Naive B cell (primary cell): Measurements from ENCODE around the gene NANOS1. TPM values are rescaled to one million over a fixed set of nuclear protein-coding genes. Genes with fewer than 3 reads are reported as not detected.

Experiments used
- ATAC-seq, 2 donors: fragments of 150-1000 bp; cut with Tn5 transposase; 2 replicates each; pipeline ENCODE4 v1.10.0; 2021; ENCODE audit warnings: low read depth in 2 of 2, mild to moderate bottlenecking in 2 of 2, moderate library complexity in 2 of 2
- DNase-seq: peaks from one replicate; pipeline ENCODE4 v3.0.0; 2022
- H3K27ac Mint-ChIP-seq, 6 donors: one replicate each; pipeline ENCODE4 v1.8.0; 2020 to 2022; ENCODE audit warnings: mild to moderate bottlenecking in 6 of 6, mixed read lengths in 6 of 6, moderate library complexity in 5 of 6, inconsistent platforms in 2 of 6
- H3K27me3 Mint-ChIP-seq, 3 donors: one replicate each; pipeline ENCODE4 v1.8.0; 2021 to 2022; ENCODE audit warnings: mixed read lengths in 3 of 3, mild to moderate bottlenecking in 1 of 3
- H3K36me3 Mint-ChIP-seq, 2 donors: one replicate each; pipeline ENCODE4 v1.8.0; 2020 to 2022; ENCODE audit warnings: mixed read lengths in 2 of 2, inconsistent platforms in 1 of 2, mild to moderate bottlenecking in 1 of 2
- H3K4me1 Mint-ChIP-seq, 3 donors: one replicate each; pipeline ENCODE4 v1.8.0; 2020 to 2022; ENCODE audit warnings: mixed read lengths in 3 of 3, inconsistent platforms in 1 of 3, mild to moderate bottlenecking in 1 of 3, moderate library complexity in 1 of 3
- H3K4me3 Mint-ChIP-seq, 8 donors: one replicate each; pipeline ENCODE4 v1.8.0; 2020 to 2022; ENCODE audit warnings: mild to moderate bottlenecking in 8 of 8, mixed read lengths in 8 of 8, moderate library complexity in 8 of 8, inconsistent platforms in 2 of 8
- H3K9me3 Mint-ChIP-seq, 7 donors: one replicate each; pipeline ENCODE4 v1.8.0; 2020 to 2022; ENCODE audit warnings: mixed read lengths in 7 of 7, mild to moderate bottlenecking in 5 of 7, inconsistent platforms in 2 of 7, moderate library complexity in 1 of 7
- polyA plus RNA-seq, 6 donors: library from polyadenylated mRNA; unstranded; fragments of 300-500 nt; fragmentation: Illumina TruSeq; gene quantifications; one replicate each; pipeline ENCODE4 v1.2.3, GENCODE V29; 2021; ENCODE audit warnings: low read depth in 6 of 6

The NANOS1 gene
- polyA plus RNA-seq, 6 donors from 2014 or later, result not detected

- H3K27me3 Mint-ChIP-seq, result peaks cover 10 to 34% (median 25%) of the 10 kb centered on the region in 3 donors
- H3K9me3 Mint-ChIP-seq, result peaks cover 0 to 1% (median 0%) of the 10 kb centered on the region in 7 donors
- H3K27ac Mint-ChIP-seq, result no peak overlapping the region
- no peak overlapping the region for H3K4me3 Mint-ChIP-seq
- no peaks in the 10 kb centered on the region for H3K36me3 Mint-ChIP-seq
- DNase-seq (no peak), ATAC-seq (no peak)
- H3K4me1 Mint-ChIP-seq, result no peaks in the 10 kb centered on the region
Measured at GRCh38 chr10:118995739-118996138, 33.8 kb upstream of the NANOS1 start.

- ATAC-seq (no peak), DNase-seq (no peak)
- Mint-ChIP-seq H3K36me3 (peaks cover 0 to 7% of the 10 kb centered on the region in 2 donors), H3K4me3 (no peak overlapping the region), H3K4me1 (no peaks in the 10 kb centered on the region), H3K27me3 (peaks cover 16 to 43% (median 36%) of the 10 kb centered on the region in 3 donors), H3K9me3 (peaks cover 0 to 5% (median 1%) of the 10 kb centered on the region in 7 donors), H3K27ac (no peak overlapping the region)
Measured at GRCh38 chr10:118997379-118997778, 32.1 kb upstream of the NANOS1 start.

GRCh38 chr10:118998183-118998582 is 31.3 kb upstream of the NANOS1 start:
- Mint-ChIP-seq H3K4me1 (no peaks in the 10 kb centered on the region), H3K27me3 (peaks cover 14 to 38% (median 37%) of the 10 kb centered on the region in 3 donors), H3K9me3 (peaks cover 0 to 5% (median 1%) of the 10 kb centered on the region in 7 donors), H3K27ac (no peak overlapping the region), H3K4me3 (no peak overlapping the region), H3K36me3 (peaks cover 0 to 7% of the 10 kb centered on the region in 2 donors)
- DNase-seq (no peak), ATAC-seq (no peak)

GRCh38 chr10:119001717-119002500 is 27.6 kb upstream of the NANOS1 start:
- Mint-ChIP-seq H3K27ac (peak overlapping the region in 2 of 6 donors; percentile 2 to 28), H3K36me3 (peaks cover 0 to 7% of the 10 kb centered on the region in 2 donors), H3K9me3 (peaks cover 0 to 5% (median 1%) of the 10 kb centered on the region in 7 donors), H3K4me1 (no peaks in the 10 kb centered on the region), H3K27me3 (peaks cover 15 to 64% (median 59%) of the 10 kb centered on the region in 3 donors), H3K4me3 (no peak overlapping the region)
- DNase-seq, result no peak
- no peak for ATAC-seq

- Mint-ChIP-seq H3K9me3 (peaks cover 0 to 5% (median 2%) of the 10 kb centered on the region in 7 donors), H3K4me1 (no peaks in the 10 kb centered on the region), H3K36me3 (peaks cover 0 to 8% of the 10 kb centered on the region in 2 donors), H3K4me3 (no peak overlapping the region), H3K27ac (no peak overlapping the region), H3K27me3 (peaks cover 23 to 64% (median 61%) of the 10 kb centered on the region in 3 donors)
- DNase-seq (no peak), ATAC-seq (no peak)
Measured at GRCh38 chr10:119003572-119004289, 25.8 kb upstream of the NANOS1 start.

- DNase-seq, result no peak
- no peak overlapping the region for H3K4me3 Mint-ChIP-seq
Measured at GRCh38 chr10:119005362-119006043, 24.0 kb upstream of the NANOS1 start.

GRCh38 chr10:119006451-119007210 is 22.9 kb upstream of the NANOS1 start:
- H3K36me3 Mint-ChIP-seq, result peaks cover 0 to 13% of the 10 kb centered on the region in 2 donors
- H3K4me3 Mint-ChIP-seq, result no peak overlapping the region
- H3K4me1 Mint-ChIP-seq, result no peaks in the 10 kb centered on the region
- H3K27ac Mint-ChIP-seq, result no peak overlapping the region
- ATAC-seq (no peak), DNase-seq (no peak)
- peaks cover 0 to 5% (median 0%) of the 10 kb centered on the region in 7 donors for H3K9me3 Mint-ChIP-seq
- H3K27me3 Mint-ChIP-seq, result peaks cover 29 to 61% (median 54%) of the 10 kb centered on the region in 3 donors

More at GRCh38 chr10:119005362-119006043, 24.0 kb upstream of the NANOS1 start:
- Mint-ChIP-seq H3K27ac (no peak overlapping the region), H3K27me3 (peaks cover 24 to 64% (median 57%) of the 10 kb centered on the region in 3 donors), H3K36me3 (peaks cover 0 to 13% of the 10 kb centered on the region in 2 donors), H3K9me3 (peaks cover 0 to 5% (median 3%) of the 10 kb centered on the region in 7 donors), H3K4me1 (no peaks in the 10 kb centered on the region)
- ATAC-seq, result no peak

GRCh38 chr10:119007211-119007574 is 22.3 kb upstream of the NANOS1 start:
- DNase-seq (no peak), ATAC-seq (no peak)
- H3K4me1 Mint-ChIP-seq, result no peaks in the 10 kb centered on the region
- no peak overlapping the region for H3K27ac Mint-ChIP-seq
- H3K36me3 Mint-ChIP-seq, result peaks cover 0 to 7% of the 10 kb centered on the region in 2 donors
- no peak overlapping the region for H3K4me3 Mint-ChIP-seq
- H3K27me3 Mint-ChIP-seq, result peaks cover 24 to 55% (median 49%) of the 10 kb centered on the region in 3 donors
- peaks cover 0 to 5% (median 0%) of the 10 kb centered on the region in 7 donors for H3K9me3 Mint-ChIP-seq

- Mint-ChIP-seq H3K27ac (peak overlapping the region in 1 of 6 donors; percentile 79), H3K27me3 (peaks cover 34 to 61% (median 40%) of the 10 kb centered on the region in 3 donors), H3K9me3 (peaks cover 2 to 8% (median 4%) of the 10 kb centered on the region in 7 donors), H3K36me3 (peaks cover 0 to 7% of the 10 kb centered on the region in 2 donors), H3K4me3 (no peak overlapping the region), H3K4me1 (no peaks in the 10 kb centered on the region)
- DNase-seq (no peak), ATAC-seq (no peak)
Measured at GRCh38 chr10:119020627-119020946, 8.9 kb upstream of the NANOS1 start.

GRCh38 chr10:119022846-119023552 is 6.5 kb upstream of the NANOS1 start:
- ATAC-seq, result no peak
- peak overlapping the region in 1 of 8 donors; percentile 47 for H3K4me3 Mint-ChIP-seq
- H3K36me3 Mint-ChIP-seq, result peaks cover 0 to 7% of the 10 kb centered on the region in 2 donors
- H3K4me1 Mint-ChIP-seq, result peaks cover 0 to 1% (median under 1%) of the 10 kb centered on the region in 3 donors
- H3K27me3 Mint-ChIP-seq, result peaks cover 52 to 68% (median 61%) of the 10 kb centered on the region in 3 donors
- H3K27ac Mint-ChIP-seq, result no peak overlapping the region
- peaks cover 2 to 8% (median 4%) of the 10 kb centered on the region in 7 donors for H3K9me3 Mint-ChIP-seq
- DNase-seq, result no peak

- H3K27me3 Mint-ChIP-seq, result peaks cover 54 to 68% (median 61%) of the 10 kb centered on the region in 3 donors
- ATAC-seq, result no peak
Measured at GRCh38 chr10:119023553-119023868, 6.0 kb upstream of the NANOS1 start.

GRCh38 chr10:119024882-119025281 is 4.6 kb upstream of the NANOS1 start:
- Mint-ChIP-seq H3K4me1 (peaks cover 7 to 10% (median 7%) of the 10 kb centered on the region in 3 donors), H3K27ac (no peak overlapping the region), H3K27me3 (peaks cover 53 to 65% (median 56%) of the 10 kb centered on the region in 3 donors), H3K36me3 (no peaks in the 10 kb centered on the region), H3K9me3 (peaks cover 0 to 2% (median 0%) of the 10 kb centered on the region in 7 donors), H3K4me3 (no peak overlapping the region)
- ATAC-seq (no peak), DNase-seq (no peak)

More at GRCh38 chr10:119023553-119023868, 6.0 kb upstream of the NANOS1 start:
- peaks cover 0 to 7% of the 10 kb centered on the region in 2 donors for H3K36me3 Mint-ChIP-seq
- H3K4me3 Mint-ChIP-seq, result no peak overlapping the region
- H3K27ac Mint-ChIP-seq, result no peak overlapping the region
- H3K4me1 Mint-ChIP-seq, result peaks cover 5 to 6% (median 6%) of the 10 kb centered on the region in 3 donors
- DNase-seq, result no peak
- peaks cover 0 to 8% (median 4%) of the 10 kb centered on the region in 7 donors for H3K9me3 Mint-ChIP-seq
